ENCODE measurements around the gene CD79A.
A peak's percentile ranks its signal among the peaks of the same experiment; 100 is the strongest.
"Not testable (repeated sequence)": the region's sequence is repeated elsewhere in the genome, so short reads cannot be mapped to it uniquely, and the experiment has no call there.

CD79A gene

DNA sequence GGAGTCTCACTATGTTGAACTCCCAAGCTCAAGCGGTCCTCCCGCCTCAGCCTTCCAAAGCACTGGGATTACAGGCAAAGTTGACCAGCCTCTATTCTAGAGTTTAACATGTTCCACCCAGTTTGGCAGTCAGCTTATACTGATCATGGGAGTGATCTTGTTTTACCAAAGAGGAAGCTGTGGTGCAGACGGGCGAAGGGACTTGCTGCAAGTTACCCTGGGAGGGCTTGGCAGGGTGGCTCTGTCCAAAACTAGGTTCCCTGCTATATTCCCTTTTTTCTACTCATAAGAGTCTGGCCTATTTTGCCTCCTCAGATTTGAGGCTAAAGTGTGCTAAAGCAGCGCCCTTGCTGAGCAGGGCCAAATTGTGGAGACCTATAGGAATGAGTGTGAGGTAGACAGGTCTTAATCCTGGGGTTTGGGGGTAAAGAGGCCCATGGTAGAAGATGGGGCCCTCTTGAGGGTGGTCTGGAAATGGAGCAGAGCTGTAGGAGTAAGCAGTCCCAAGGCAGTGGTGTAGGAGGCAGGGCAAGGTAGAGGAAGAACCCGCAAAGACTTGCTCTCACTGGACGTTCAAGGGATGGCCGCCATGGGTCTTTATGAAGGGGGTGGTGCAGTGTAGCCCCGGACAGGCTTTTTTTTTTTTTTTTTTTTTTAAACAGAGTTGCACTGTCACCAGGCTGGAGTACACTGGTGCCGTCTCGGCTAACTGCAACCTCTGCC lies 13.7 kb upstream of the CD79A start:
- DNase-seq (ENCODE audit: low spot score), result no peak

- DNase-seq (ENCODE audit: low spot score), result no peak
Observed at GRCh38 chr19:41864374-41864773, 12.7 kb upstream of the CD79A start.

- no peak for DNase-seq (ENCODE audit: low spot score)
Observed at GRCh38 chr19:41866284-41866683, 10.8 kb upstream of the CD79A start.

GRCh38 chr19:41868120-41868988 lies 8.7 kb upstream of the CD79A start:
- DNase-seq (ENCODE audit: low spot score), result no peak

DNA sequence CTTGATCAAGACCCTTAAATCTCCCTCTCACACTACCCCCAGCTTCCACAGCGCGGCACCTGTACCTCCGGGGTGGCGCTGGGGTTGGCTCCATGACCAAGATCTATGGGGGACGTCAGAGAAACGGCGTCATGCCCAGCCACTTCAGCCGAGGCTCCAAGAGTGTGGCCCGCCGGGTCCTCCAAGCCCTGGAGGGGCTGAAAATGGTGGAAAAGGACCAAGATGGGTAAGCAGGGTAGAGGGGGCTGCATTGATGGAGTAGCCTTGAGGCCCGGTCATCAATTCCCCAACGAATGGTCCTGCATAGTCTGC lies 8.1 kb upstream of the CD79A start:
- no peak for DNase-seq (ENCODE audit: low spot score)

DNA sequence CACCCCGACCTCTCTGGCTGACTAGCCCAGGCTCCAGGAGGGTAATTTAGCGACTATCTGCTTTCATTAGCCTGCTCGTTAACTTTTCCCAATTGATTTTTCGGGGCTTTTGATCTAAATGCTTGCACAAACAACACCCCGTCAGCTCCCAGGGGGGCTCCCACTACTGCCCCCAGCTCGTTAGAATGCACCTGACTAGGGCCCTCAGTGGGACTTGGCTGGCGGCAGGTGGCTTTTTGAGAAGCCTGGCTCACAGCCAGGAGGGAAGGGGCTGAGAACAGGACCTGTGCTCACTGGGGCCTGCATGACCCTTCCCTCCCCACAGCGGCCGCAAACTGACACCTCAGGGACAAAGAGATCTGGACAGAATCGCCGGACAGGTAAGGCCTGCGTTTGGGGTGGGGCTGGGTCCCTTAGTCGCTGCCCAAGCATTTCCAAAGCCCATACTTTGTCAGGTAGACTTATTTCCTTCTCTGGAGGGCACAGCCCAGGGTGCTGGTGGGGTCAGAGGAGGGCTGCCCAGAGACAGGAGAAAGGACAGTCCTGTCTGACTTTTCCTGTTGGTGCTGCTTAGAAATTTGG lies 7.6 kb upstream of the CD79A start:
- DNase-seq (ENCODE audit: low spot score), result no peak

GRCh38 chr19:41870401-41870873 lies 6.6 kb upstream of the CD79A start:
- DNase-seq (ENCODE audit: low spot score), result no peak

DNA sequence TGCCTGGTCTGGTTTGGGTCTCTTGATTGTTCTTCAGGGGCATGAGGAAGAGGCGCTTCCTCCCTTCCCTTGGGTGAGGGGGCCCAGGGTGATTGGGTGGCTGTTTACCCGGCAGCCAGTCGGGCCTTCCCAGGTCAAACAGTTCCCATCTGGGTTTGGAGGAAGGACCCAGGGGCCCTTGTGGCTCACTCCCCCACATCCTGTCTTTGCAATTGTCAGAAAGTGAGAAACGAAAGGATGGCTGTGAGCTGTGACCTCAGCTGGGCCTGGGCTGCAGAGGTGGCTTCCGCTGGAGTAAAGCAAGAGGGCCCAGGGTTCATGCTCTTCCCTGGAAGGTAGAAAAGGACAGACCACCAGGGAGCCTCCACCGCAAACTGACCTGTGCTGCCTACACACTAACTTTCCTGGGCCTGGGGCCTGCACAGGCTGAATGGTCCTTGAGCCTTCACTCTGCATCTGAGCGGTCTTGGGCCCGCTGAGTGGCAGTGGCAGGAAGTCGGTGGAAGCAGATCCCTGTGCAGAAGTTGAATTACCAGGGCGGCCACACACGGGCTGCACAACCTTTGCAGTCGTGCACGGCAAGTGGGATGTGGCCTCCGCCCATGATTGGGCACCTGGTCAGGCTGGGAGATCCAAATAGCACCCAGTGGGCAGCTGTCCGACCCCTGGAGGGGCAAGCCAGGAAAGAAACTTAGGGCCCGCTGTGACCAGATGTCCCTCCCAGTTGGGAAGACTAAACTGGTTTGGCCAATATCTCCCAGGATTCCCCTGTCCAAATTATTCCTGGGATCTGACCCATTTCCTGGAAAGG lies 5.3 kb upstream of the CD79A start:
- DNase-seq (ENCODE audit: low spot score), result no peak

DNA sequence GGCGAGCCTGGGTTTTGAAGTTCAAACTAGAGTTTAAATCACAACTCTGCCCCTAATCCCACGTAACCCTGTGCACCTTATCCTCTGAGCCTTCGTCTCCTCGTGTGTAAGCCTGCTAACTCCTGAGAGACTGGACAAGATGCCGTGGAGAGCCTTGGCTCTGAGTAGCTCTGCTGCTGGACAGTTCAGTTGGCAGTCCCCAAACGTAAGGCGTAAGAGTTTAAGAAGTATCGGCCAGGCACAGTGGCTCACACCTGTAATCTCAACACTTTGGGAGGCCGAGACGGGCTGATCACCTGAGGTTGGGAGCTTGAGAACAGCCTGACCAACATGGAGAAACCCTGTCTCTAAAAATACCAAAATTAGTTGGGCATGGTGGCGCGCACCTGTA lies 4.7 kb upstream of the CD79A start:
- DNase-seq (ENCODE audit: low spot score), result no peak

GRCh38 chr19:41872775-41873647 lies 4.1 kb upstream of the CD79A start:
- peak; percentile 76 for DNase-seq (ENCODE audit: low spot score)

- DNase-seq (ENCODE audit: low spot score), result not testable (repeated sequence)
Observed at GRCh38 chr19:41875973-41876372, 1.1 kb upstream of the CD79A start.

- no peak for DNase-seq (ENCODE audit: low spot score)
Observed at GRCh38 chr19:41877916-41878905, 1.1 kb downstream of the CD79A start.

GRCh38 chr19:41879080-41879479 lies 2.0 kb downstream of the CD79A start:
- DNase-seq (ENCODE audit: low spot score), result no peak

- DNase-seq (ENCODE audit: low spot score), result no peak
Observed at GRCh38 chr19:41879670-41880328, 2.7 kb downstream of the CD79A start.

DNA sequence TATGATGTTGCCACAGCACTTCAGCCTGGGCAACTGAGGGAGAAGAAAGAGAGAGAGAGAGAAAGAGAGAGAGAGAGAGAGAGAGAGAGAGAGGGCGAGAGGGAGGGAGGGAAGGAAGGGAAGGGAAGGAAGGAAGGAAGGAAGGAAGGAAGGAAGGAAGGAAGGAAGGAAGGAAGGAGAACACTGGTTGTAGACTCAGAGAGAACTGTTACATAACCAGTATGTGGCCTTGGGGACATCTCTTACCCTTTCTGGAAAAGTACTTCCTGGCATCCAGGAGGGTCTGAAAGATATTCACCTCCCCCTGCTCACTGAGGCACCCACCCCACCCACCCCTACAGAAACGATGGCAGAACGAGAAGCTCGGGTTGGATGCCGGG lies 3.2 kb downstream of the CD79A start:
- no peak for DNase-seq (ENCODE audit: low spot score)

- no peak for DNase-seq (ENCODE audit: low spot score)
Observed at GRCh38 chr19:41882568-41883462, 5.7 kb downstream of the CD79A start, which contains the start of gene ARHGEF1. Gene ARHGEF1, plus strand, starts transcription at chr19:41883184. Its CDS starts 4,899 bp downstream, at chr19:41888083.

GRCh38 chr19:41883463-41883820 lies 6.4 kb downstream of the CD79A start:
- no peak for DNase-seq (ENCODE audit: low spot score)

Data from LoVo (cell line).